Activated CD8-positive, alpha-beta memory T cell treated with anti-CD3 and anti-CD28 coated beads, Interleukin-2, amount 50 U/mL, for 48 hours (primary cell): Measurements from ENCODE around the gene FCSK.

Experiments
- DNase-seq: peaks from one replicate; pipeline ENCODE4 v3.0.0-alpha.2; 2020

Gene FCSK

GRCh38 chr16:70529051-70529777 lies 74.8 kb downstream of the FCSK start:
- DNase-seq: no peak
